ENCODE measurements around the gene NHS.

DNA sequence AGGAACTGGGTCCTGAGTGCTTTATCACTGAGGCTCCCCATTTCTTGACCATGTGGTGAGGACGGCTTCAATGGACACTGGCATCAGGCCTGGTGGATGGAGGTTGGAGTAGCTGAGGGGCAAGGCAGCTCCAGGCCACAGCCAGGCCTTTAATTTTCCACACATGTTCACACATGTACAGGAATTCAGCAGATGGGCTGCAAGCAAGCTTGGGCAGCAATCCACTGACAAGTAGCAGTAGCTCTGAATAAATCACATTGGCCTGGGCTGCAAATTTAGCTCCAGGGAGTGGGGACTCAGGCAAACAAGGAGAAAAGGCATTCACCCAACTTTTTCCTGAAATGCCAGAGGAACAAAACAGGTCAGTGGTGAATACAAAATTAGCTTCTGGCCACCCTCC is 254.5 kb downstream of the NHS start:
- TF ChIP-seq, protein P1, sequence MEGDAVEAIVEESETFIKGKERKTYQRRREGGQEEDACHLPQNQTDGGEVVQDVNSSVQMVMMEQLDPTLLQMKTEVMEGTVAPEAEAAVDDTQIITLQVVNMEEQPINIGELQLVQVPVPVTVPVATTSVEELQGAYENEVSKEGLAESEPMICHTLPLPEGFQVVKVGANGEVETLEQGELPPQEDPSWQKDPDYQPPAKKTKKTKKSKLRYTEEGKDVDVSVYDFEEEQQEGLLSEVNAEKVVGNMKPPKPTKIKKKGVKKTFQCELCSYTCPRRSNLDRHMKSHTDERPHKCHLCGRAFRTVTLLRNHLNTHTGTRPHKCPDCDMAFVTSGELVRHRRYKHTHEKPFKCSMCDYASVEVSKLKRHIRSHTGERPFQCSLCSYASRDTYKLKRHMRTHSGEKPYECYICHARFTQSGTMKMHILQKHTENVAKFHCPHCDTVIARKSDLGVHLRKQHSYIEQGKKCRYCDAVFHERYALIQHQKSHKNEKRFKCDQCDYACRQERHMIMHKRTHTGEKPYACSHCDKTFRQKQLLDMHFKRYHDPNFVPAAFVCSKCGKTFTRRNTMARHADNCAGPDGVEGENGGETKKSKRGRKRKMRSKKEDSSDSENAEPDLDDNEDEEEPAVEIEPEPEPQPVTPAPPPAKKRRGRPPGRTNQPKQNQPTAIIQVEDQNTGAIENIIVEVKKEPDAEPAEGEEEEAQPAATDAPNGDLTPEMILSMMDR (conservative IDR thresholded peaks at IDR 0.05; ENCODE audit: low read depth, low read length) = no peak
- TF ChIP-seq POLR2A (IDR thresholded peaks at IDR 0.05; ENCODE audit: low read depth, low read length) (no peak), CHD1 (IDR thresholded peaks at IDR 0.05; ENCODE audit: low read depth, low read length) (no peak), SMC3 (IDR thresholded peaks at IDR 0.05; ENCODE audit: low read depth, low read length) (no peak), MAFK (IDR thresholded peaks at IDR 0.05; ENCODE audit: low read depth, low read length) (no peak), MAZ (IDR thresholded peaks at IDR 0.05; ENCODE audit: borderline replicate concordance, low read depth, low read length) (no peak)
- TF ChIP-seq, protein P2, sequence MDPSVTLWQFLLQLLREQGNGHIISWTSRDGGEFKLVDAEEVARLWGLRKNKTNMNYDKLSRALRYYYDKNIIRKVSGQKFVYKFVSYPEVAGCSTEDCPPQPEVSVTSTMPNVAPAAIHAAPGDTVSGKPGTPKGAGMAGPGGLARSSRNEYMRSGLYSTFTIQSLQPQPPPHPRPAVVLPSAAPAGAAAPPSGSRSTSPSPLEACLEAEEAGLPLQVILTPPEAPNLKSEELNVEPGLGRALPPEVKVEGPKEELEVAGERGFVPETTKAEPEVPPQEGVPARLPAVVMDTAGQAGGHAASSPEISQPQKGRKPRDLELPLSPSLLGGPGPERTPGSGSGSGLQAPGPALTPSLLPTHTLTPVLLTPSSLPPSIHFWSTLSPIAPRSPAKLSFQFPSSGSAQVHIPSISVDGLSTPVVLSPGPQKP (IDR thresholded peaks at IDR 0.05; ENCODE audit: borderline replicate concordance, low read depth, low read length) = no peak
